Psoas muscle (tissue), 8 donors: ENCODE measurements around the gene TSHZ2. TPM values are rescaled to one million over a fixed set of nuclear protein-coding genes. Genes with fewer than 3 reads are reported as not detected.

ENCODE experiments used
- ATAC-seq, 4 donors: fragments of 200-7000 bp; cut with Tn5 transposase; one replicate each; pipeline ENCODE4 v1.9.1; 2020; ENCODE audit warnings: moderate library complexity in 3 of 4, mild to moderate bottlenecking in 2 of 4
- DNase-seq, 2 donors: peaks; one replicate each; pipeline ENCODE4 v3.0.0-alpha.2; 2020
- H3K27ac ChIP-seq: fragments of 200-600 bp; one replicate; pipeline ENCODE4 v1.8.0; 2022
- H3K27me3 ChIP-seq, 3 donors: fragments of 200-600 bp in 1 of 3; one replicate each; pipeline versions ENCODE4 v1.6.1 to v1.8.0; 2013 to 2022; ENCODE audit warnings: low read length in 2 of 3, mild to moderate bottlenecking in 2 of 3, moderate library complexity in 1 of 3; ENCODE audit not compliant: insufficient read depth in 3 of 3
- H3K36me3 ChIP-seq, 2 donors: fragments of 200-600 bp in 1 of 2; one replicate each; pipeline versions ENCODE4 v1.6.1 to v1.8.0; 2013 to 2022; ENCODE audit warnings: low read depth in 1 of 2, mild to moderate bottlenecking in 1 of 2, moderate library complexity in 1 of 2; ENCODE audit not compliant: insufficient read depth in 1 of 2
- H3K4me1 ChIP-seq: fragments of 200-600 bp; one replicate; pipeline ENCODE4 v1.8.0; 2022
- H3K4me3 ChIP-seq: fragments of 200-600 bp; one replicate; pipeline ENCODE4 v1.8.0; 2022; ENCODE audit warnings: mild to moderate bottlenecking
- H3K9me3 ChIP-seq: fragments of 200-600 bp; one replicate; pipeline ENCODE4 v1.8.0; 2022
- CTCF ChIP-seq: fragments of 200-600 bp; IDR thresholded peaks from one replicate; pipeline ENCODE4 v1.8.0; 2022; ENCODE audit warnings: antibody characterized with exemption
- WGBS, 3 donors: extraction: QIAGEN DNeasy Blood & Tissue Kit; methylation state at CpG; one replicate each; pipeline versions ENCODE4 v1.1.6 to v1.1.7; 2013; 5-methylcytosine and 5-hydroxymethylcytosine counted together
- intact Hi-C, 2 donors: fragments of 100-400 bp; cut with DNase I; formaldehyde crosslinking; loops; one replicate each; pipeline versions ENCODE4 v1.11.0 to v1.14.2; 2022
- long read RNA-seq, 2 donors: library from polyadenylated mRNA; unstranded; transcript quantifications; one replicate each; pipeline ENCODE4 v2.0.0, GENCODE V29; 2021
- polyA plus RNA-seq, 3 donors: library from polyadenylated mRNA; stranded (reverse); fragments of 200-250 nt; gene quantifications; one replicate each; pipeline ENCODE4 v1.2.3, GENCODE V29; 2013
- total RNA-seq, 4 donors: library from RNA; stranded (reverse); fragmentation: NEBNext Ultra II Directional in 2 of 4; extraction: Animal tissue kit (Norgen Biotek cat#: 25700) in 2 of 4; gene quantifications; one replicate each; pipeline versions ENCODE4 v1.2.1 to v1.2.4, GENCODE V29; 2021 to 2023
- donor health status: healthy with polysubstance abuse.
- donor health status: DM: no; HTN: no; CAD: no; lungs with moderate emphysema.
- donor health status: Bipolar disorder and iron deficiency.
- donor health status: healthy.
- donor health status: DM: yes; HTN: yes; CAD: no.
- donor health status: DM: no; HTN: no; CAD: no.
- donor health status: DM: no; HTN: no; CAD: no.
- donor health status: DM: yes; HTN: yes; CAD: no.

The TSHZ2 gene
- total RNA-seq = 1 to 10 TPM; 1.9 to 7.5 (median 3.6) TPM
- polyA plus RNA-seq = under 1 TPM; 0.39 to 0.94 (median 0.66) TPM
- long read RNA-seq, donor 1, partial matches to known transcripts = 0 of 1 reads
- long read RNA-seq, donor 1, other reads (novel, unspliced or antisense) = 1 of 1 reads
- long read RNA-seq, donor 2, partial matches to known transcripts = 0 of 1 reads
- long read RNA-seq, donor 2, other reads (novel, unspliced or antisense) = 1 of 1 reads

- intact Hi-C loops = no loop called here
- Histone ChIP-seq H3K27ac (peak within 1 kb of the TSS; percentile 50), H3K9me3 (no peaks in the 10 kb centered on the region), H3K4me3 (peak within 1 kb of the TSS; percentile 61), H3K4me1 (no peaks in the 10 kb centered on the region), H3K36me3 (no peaks in the 10 kb centered on the region), H3K27me3 (peaks cover 0 to 24% (median 8%) of the 10 kb centered on the region in 3 donors)
- TF ChIP-seq CTCF = no peak
- ATAC-seq (peak; percentile 21 to 57 (median 38)), DNase-seq (peak; percentile 58 to 74)
- WGBS, 3 donors = 1% methylated on average over 34 to 39 of the region's 41 CpGs
Observed at GRCh38 chr20:52972190-52972937, at the start of gene TSHZ2. TSS of gene TSHZ2 (plus strand) at chr20:52972358. CDS start at chr20:52973294, 936 bp downstream.

GRCh38 chr20:52922436-52922835 is 49.7 kb upstream of the TSHZ2 start:
- H3K4me1 ChIP-seq = no peaks in the 10 kb centered on the region
- intact Hi-C loops = no loop called here
- no peak overlapping the region for H3K27ac ChIP-seq
- DNase-seq (no peak), ATAC-seq (no peak)
- H3K9me3 ChIP-seq = no peaks in the 10 kb centered on the region
- peaks cover 0 to 2% (median 0%) of the 10 kb centered on the region in 3 donors for H3K27me3 ChIP-seq
- no peak for TF ChIP-seq CTCF
- 42 to 49% (median 49%) methylated on average over 2 of the region's 2 CpGs for WGBS, 3 donors
- H3K4me3 ChIP-seq = no peak overlapping the region
- H3K36me3 ChIP-seq = no peaks in the 10 kb centered on the region

- no peaks in the 10 kb centered on the region for H3K4me1 ChIP-seq
- H3K9me3 ChIP-seq = no peaks in the 10 kb centered on the region
- DNase-seq (no peak), ATAC-seq (no peak)
- whole genome bisulfite sequencing, 3 donors = 56 to 60% (median 58%) methylated on average over 8 of the region's 8 CpGs
- peaks cover 0 to 2% (median 0%) of the 10 kb centered on the region in 3 donors for H3K27me3 ChIP-seq
- no peak for TF ChIP-seq CTCF
- no peak overlapping the region for H3K27ac ChIP-seq
- no peaks in the 10 kb centered on the region for H3K36me3 ChIP-seq
- H3K4me3 ChIP-seq = no peak overlapping the region
- intact Hi-C loops = no loop called here
Observed at GRCh38 chr20:52923123-52923937, 48.8 kb upstream of the TSHZ2 start.

- Histone ChIP-seq H3K4me1 (no peaks in the 10 kb centered on the region), H3K36me3 (no peaks in the 10 kb centered on the region), H3K4me3 (no peak overlapping the region), H3K27ac (no peak overlapping the region), H3K9me3 (no peaks in the 10 kb centered on the region), H3K27me3 (peaks cover 0 to 2% (median 0%) of the 10 kb centered on the region in 3 donors)
- no peak for ATAC-seq
- TF ChIP-seq CTCF = no peak
- intact Hi-C loops = no loop called here
- DNase-seq = no peak
- WGBS, 3 donors = 47 to 49% (median 48%) methylated on average over 9 of the region's 9 CpGs
Observed at GRCh38 chr20:52924411-52925271, 47.5 kb upstream of the TSHZ2 start.
